Measurements from ENCODE around the gene IQCH.
A peak's percentile ranks its signal among the peaks of the same experiment; 100 is the strongest.
"Not testable (repeated sequence)": the region's sequence is repeated elsewhere in the genome, so short reads cannot be mapped to it uniquely, and the experiment has no call there.

IQCH gene

GRCh38 chr15:67254238-67255175 is at the start of gene IQCH, which contains the start of gene AAGAB:
Gene IQCH (plus strand): TSS chr15:67254786. CDS start chr15:67254897, 111 bp downstream.
Gene AAGAB (minus strand): TSS chr15:67254661. CDS start chr15:67254631, 30 bp downstream.
- peak; percentile 82 to 92 (median 88) for DNase-seq

GRCh38 chr15:67207555-67208207 is 46.9 kb upstream of the IQCH start:
- no peak for DNase-seq

DNA sequence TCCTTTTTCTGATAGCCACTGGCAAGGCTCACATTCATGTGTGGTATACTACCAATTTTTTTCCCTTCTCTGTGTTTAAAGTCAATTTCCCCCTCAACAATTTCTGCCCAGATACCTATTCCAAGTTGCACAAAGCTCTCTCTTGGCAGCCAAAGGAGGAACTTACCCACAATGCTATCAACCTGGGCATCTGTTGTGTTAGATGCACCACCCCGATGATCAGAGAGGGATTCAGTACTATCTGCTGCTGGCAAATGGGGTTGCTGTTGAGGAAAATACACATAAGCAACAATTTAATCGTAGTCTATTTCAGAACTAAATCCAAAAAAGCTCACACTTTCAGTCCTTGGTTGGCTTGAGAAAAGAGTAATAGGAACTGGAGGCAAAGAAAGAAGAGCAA is 46.2 kb upstream of the IQCH start:
- DNase-seq, result no peak

GRCh38 chr15:67210555-67211168 is 43.9 kb upstream of the IQCH start:
- no peak for DNase-seq

- DNase-seq, result no peak
These were observed 41.8 kb upstream of the IQCH start for GRCh38 chr15:67212684-67213367.

- no peak for DNase-seq
These were observed 39.5 kb upstream of the IQCH start for GRCh38 chr15:67215102-67215501.

GRCh38 chr15:67216859-67217258 is 37.7 kb upstream of the IQCH start:
- DNase-seq, result no peak

- no peak for DNase-seq
These were observed 36.2 kb upstream of the IQCH start for GRCh38 chr15:67218428-67218827.

- no peak for DNase-seq
These were observed 35.3 kb upstream of the IQCH start for GRCh38 chr15:67219288-67219687.

DNA sequence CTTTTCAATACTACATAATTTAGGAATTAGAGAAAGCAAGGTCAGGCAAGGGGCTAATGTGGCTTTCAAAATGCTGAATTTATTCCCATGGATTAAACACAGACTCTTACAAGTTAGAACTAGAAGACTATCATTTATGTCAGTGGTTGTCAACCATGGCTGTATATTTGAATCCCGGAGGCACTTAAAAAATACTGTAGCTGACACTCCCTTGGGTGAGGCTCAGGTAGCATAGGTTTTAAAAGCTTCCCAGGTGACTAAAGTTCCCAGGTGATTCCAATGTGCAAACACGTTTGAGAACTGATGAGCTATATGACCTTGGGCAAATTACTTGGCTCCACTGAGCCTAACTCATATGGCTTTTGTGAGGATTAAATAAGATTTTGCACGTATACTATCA is 29.7 kb upstream of the IQCH start:
- DNase-seq, result no peak

DNA sequence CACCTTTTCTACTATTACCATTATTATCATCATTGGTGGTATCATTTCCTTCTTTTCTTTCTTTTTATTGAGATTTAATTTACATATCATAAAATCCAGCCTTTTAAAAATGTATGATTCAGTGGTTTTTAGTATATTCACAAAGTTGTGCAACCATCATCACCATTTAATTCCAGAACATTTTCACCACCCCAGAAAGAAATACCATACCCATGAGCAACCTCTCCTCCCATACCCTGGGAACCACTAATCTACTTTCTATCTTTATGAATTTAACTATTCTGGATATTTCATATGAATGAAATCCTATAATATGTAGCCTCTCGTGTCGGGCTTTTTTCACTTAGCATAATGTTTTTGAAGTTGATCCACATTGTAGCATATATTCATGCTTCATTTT is 29.2 kb upstream of the IQCH start:
- DNase-seq, result no peak

- no peak for DNase-seq
These were observed 27.2 kb upstream of the IQCH start for GRCh38 chr15:67227431-67227830.

GRCh38 chr15:67227846-67228245 is 26.7 kb upstream of the IQCH start:
- DNase-seq, result no peak

- DNase-seq, result no peak
These were observed 26.3 kb upstream of the IQCH start for GRCh38 chr15:67228286-67228685.

GRCh38 chr15:67230504-67230903 is 24.1 kb upstream of the IQCH start:
- DNase-seq, result no peak

GRCh38 chr15:67232591-67232990 is 22.0 kb upstream of the IQCH start:
- no peak for DNase-seq

- peak in 3 of 6 experiments; percentile 0 to 20 (median 8) for DNase-seq
These were observed 14.1 kb upstream of the IQCH start for GRCh38 chr15:67240235-67241131.

DNA sequence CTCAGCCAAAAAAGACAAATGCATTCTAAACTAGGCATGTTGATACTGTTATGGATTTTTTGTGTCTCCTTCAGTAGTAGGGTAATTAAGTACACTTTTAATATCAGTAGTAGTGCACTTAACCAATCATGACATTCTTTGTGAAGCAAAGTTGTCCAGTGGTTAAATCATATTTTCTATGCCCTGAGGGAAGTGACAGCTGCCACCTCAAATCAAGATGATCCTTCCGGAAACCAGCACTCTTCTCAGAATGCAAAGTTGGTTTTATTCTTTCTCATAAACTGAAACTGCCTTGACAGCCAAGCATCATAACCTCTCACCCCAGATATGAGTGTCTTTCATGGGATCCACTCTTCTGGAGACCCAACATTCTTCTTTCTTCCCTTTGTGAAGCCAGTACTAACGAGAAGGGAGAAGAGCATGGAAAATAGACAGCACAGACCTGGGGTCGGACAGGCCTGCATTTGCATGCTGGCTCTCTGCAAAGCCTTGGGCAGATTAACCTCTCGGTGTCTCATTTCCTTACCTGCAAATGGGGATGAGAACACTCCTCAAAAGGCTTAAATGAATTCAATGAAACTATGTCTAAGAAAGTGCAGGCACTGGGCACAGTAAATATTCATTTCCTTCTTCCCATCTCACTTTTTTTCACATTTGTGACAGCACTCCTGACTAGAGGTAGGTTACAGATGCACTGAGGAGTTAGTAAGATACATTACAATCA is 13.3 kb upstream of the IQCH start:
- DNase-seq, result no peak

DNA sequence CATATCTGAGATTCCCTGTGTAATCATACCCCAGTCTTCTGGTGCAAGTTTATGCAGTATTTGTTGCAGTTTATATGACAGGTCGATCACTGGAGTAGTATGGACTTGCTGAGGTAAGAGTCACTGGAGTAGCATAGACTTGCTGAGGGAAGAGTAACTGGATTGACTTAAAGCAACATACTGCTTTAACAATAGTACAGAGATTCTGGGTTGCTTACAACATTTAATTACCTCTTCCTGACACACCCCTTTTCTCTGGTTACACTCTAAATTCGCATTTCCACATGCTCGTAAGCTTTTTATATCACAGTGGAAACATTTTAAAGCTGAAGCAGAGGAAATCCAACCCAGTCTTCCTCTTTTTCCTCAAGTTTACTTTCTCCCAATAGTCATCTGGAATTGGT is 11.9 kb upstream of the IQCH start:
- DNase-seq, result no peak

- no peak for DNase-seq
These were observed 9.6 kb upstream of the IQCH start for GRCh38 chr15:67244971-67245478.

DNA sequence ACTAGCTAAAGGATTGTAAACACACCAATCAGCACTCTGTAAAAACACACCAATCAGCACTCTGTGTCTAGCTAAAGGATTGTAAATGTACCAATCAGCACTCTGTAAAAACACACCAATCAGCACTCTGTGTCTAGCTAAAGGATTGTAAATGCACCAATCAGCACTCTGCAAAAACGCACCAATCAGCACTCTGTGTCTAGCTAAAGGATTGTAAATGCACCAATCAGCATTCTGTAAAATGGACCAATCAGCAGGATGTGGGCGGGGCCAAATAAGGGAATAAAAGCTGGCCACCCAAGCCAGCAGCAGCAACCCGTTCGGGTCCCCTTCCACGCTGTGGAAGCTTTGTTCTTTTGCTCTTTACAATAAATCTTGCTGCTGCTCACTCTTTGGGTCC is 8.0 kb upstream of the IQCH start:
- not testable (repeated sequence) for DNase-seq
